ENCODE results near the gene ACTR3C. TPM values are rescaled to one million over a fixed set of nuclear protein-coding genes. Genes with fewer than 3 reads are reported as not detected.

The ACTR3C gene
- total and polyA plus RNA-seq, 10 of the 15 experiments (the other 5 are each of a cell fraction or from before 2014, with no cell fraction given) = 2.0 to 10.2 (median 6.3) TPM

- no peaks in the 10 kb centered on the region for H3K79me2 ChIP-seq (ENCODE audit: control insufficient read depth, insufficient read depth, low read length)
- no peak overlapping the region for H3K9ac ChIP-seq (ENCODE audit: control insufficient read depth, insufficient read depth, low read length)
- DNase-seq (ENCODE audit: low read depth, low spot score) (no peak), FAIRE-seq (no peak), ATAC-seq (peak; percentile 82)
- H3K36me3 ChIP-seq (ENCODE audit: control insufficient read depth in 2 of 2, insufficient read depth in 2 of 2, low read length in 1 of 2) = peaks cover 0 to 7% of the 10 kb centered on the region in 2 experiments; a peak in 2 of 4 replicates
- H3K4me3 ChIP-seq = no peak overlapping the region
- TF ChIP-seq CHD2 (IDR thresholded peaks at IDR 0.05; ENCODE audit: borderline replicate concordance, low read depth, low read length) (no peak), PKNOX1 (IDR thresholded peaks at IDR 0.05) (no peak), E2F4 (IDR thresholded peaks at IDR 0.05; ENCODE audit: low read depth, low read length) (no peak), CTCF (IDR thresholded peaks at IDR 0.05 in 2 of 3, conservative IDR thresholded peaks at IDR 0.05 in 1 of 3; ENCODE audit: control insufficient read depth in 2 of 3, extremely low read depth in 1 of 3, insufficient read depth in 1 of 3, low read depth in 3 of 3, low read length in 3 of 3) (no peak), NR2C1 (IDR thresholded peaks at IDR 0.05) (no peak), RBBP5 (conservative IDR thresholded peaks at IDR 0.05) (no peak), RUNX3 (IDR thresholded peaks at IDR 0.05; ENCODE audit: low read length) (0 out of 2 replicates have a peak, but pooled peaks have one; percentile 34), ATF2 (IDR thresholded peaks at IDR 0.05; ENCODE audit: low read length) (0 out of 2 replicates have a peak, but pooled peaks have one; percentile 34), PAX5 (IDR thresholded peaks at IDR 0.05; ENCODE audit: borderline replicate concordance, low read depth, low read length) (no peak), NFYB (IDR thresholded peaks at IDR 0.05; ENCODE audit: insufficient read depth, low read depth, low read length) (no peak), SMARCA5 (IDR thresholded peaks at IDR 0.05) (no peak), BCL11A (IDR thresholded peaks at IDR 0.05; ENCODE audit: low read depth, low read length) (no peak), BCL3 (IDR thresholded peaks at IDR 0.05; ENCODE audit: borderline replicate concordance, insufficient read depth, low read depth, low read length, poor library complexity, severe bottlenecking) (no peak)
- POLR2A ChIA-PET = no interaction called here
- in situ Hi-C loops (cut with MboI) (no loop called here), intact Hi-C loops (cut with micrococcal nuclease; ENCODE audit: unreplicated experiment) (no loop called here)
- 20% methylated on average over 9 of the region's 9 CpGs for WGBS (ENCODE audit: insufficient coverage, insufficient replicate concordance, low lambda C conversion rate, missing lambda C conversion rate)
- no peak overlapping the region for H3K27ac ChIP-seq (ENCODE audit: control insufficient read depth, insufficient read depth)
- SMC1A ChIA-PET (ENCODE audit: uncharacterized antibody, unreplicated experiment) = no interaction called here
- no peaks in the 10 kb centered on the region for H4K20me1 ChIP-seq (ENCODE audit: control insufficient read depth, insufficient read depth)
- H3K9me3 ChIP-seq (replicated peaks; ENCODE audit: control insufficient read depth, insufficient read depth, low read length) = peaks cover 4% of the 10 kb centered on the region; the same call in 1 of the 3 replicates
- H3K27me3 ChIP-seq (replicated peaks in 1 of 2; ENCODE audit: control insufficient read depth in 2 of 2, insufficient read depth in 2 of 2, low read length in 1 of 2) = peaks cover 0 to 5% of the 10 kb centered on the region in 2 experiments; a peak in 2 of 4 replicates
- no peak overlapping the region for H3K4me2 ChIP-seq (ENCODE audit: control insufficient read depth, insufficient read depth)
- RAD21 ChIA-PET (ENCODE audit: unreplicated experiment) = no interaction called here
- no TSS peak for BruUV-seq (replicated peaks)
- H3K4me1 ChIP-seq (ENCODE audit: control insufficient read depth, insufficient read depth, low read length) = peaks cover 8% of the 10 kb centered on the region
- no peak overlapping the region for H2AFZ ChIP-seq (ENCODE audit: control insufficient read depth, low read depth, low read length)
- CTCF ChIA-PET = no interaction called here
Measured at GRCh38 chr7:150339409-150339809, 16.1 kb upstream of the ACTR3C start.
